IMR-90 (cell line): ENCODE results near the gene TGFBR2. TPM values are rescaled to one million over a fixed set of nuclear protein-coding genes. Genes with fewer than 3 reads are reported as not detected.

ENCODE experiments used
- ATAC-seq: fragments of 200-7000 bp; cut with Tn5 transposase; 2 replicates; pipeline ENCODE4 v1.9.1; 2020; ENCODE audit warnings: low read depth, mild to moderate bottlenecking, moderate library complexity
- BruUV-seq: library from RNA; stranded (reverse); fragments of 400-500 nt; replicated peaks from 2 replicates; lab custom pipeline; 2021; lab: Mats Ljungman, UMichigan
- CTCF ChIA-PET: fragments of 300-600 bp; formaldehyde crosslinking; extraction: SDS; loops from one replicate; lab custom pipeline; 2021; ENCODE audit warnings: antibody characterized with exemption; lab: Yijun Ruan, JAX
- POLR2A ChIA-PET: fragments of 300-600 bp; sonication (Branson Sonifier 250); formaldehyde crosslinking; loops from one replicate; lab custom pipeline; 2022; ENCODE audit warnings: antibody characterized with exemption; ENCODE audit not compliant: unreplicated experiment; lab: Charles Lee
- DNase-seq: peaks from one replicate; pipeline ENCODE4 v3.0.0; 2013
- H2AFZ ChIP-seq: replicated peaks from 2 replicates; pipeline ENCODE3; 2013; ENCODE audit warnings: low read length, mild to moderate bottlenecking; ENCODE audit not compliant: poor library complexity
- H2AK5ac ChIP-seq: 2 replicates; pipeline ENCODE4 v1.6.1; 2013; ENCODE audit warnings: low read depth, low read length, inconsistent platforms
- H2AK9ac ChIP-seq: replicated peaks from 2 replicates; pipeline ENCODE3; 2013; ENCODE audit warnings: mild to moderate bottlenecking, low read depth, low read length, moderate library complexity; ENCODE audit not compliant: poor library complexity
- H2BK120ac ChIP-seq: 2 replicates; pipeline ENCODE4 v1.6.1; 2013; ENCODE audit warnings: low read depth, low read length, inconsistent platforms
- H2BK15ac ChIP-seq: 3 replicates; pipeline ENCODE4 v1.6.1; 2013; ENCODE audit warnings: low read depth, low read length, inconsistent platforms
- H2BK20ac ChIP-seq: 2 replicates; pipeline ENCODE4 v1.6.1; 2013; ENCODE audit warnings: low read depth, mild to moderate bottlenecking, inconsistent platforms, low read length, moderate library complexity
- H2BK5ac ChIP-seq: 2 replicates; pipeline ENCODE4 v1.6.1; 2013; ENCODE audit warnings: mild to moderate bottlenecking, low read depth, low read length, inconsistent platforms; ENCODE audit not compliant: poor library complexity, severe bottlenecking
- H3K14ac ChIP-seq: replicated peaks from 2 replicates; pipeline ENCODE4 v1.6.1; 2013; ENCODE audit warnings: low read depth, low read length, inconsistent platforms
- H3K18ac ChIP-seq: 2 replicates; pipeline ENCODE4 v1.6.1; 2013; ENCODE audit warnings: low read depth, low read length, control low read depth
- H3K23ac ChIP-seq: 2 replicates; pipeline ENCODE4 v1.6.1; 2013; ENCODE audit warnings: low read depth, low read length, inconsistent platforms
- H3K27ac ChIP-seq: 2 replicates; pipeline ENCODE4 v1.5.1; 2013; ENCODE audit warnings: mild to moderate bottlenecking, control low read depth, low read length; ENCODE audit not compliant: insufficient read depth
- H3K27me3 ChIP-seq: 2 replicates; pipeline ENCODE4 v1.6.1; 2013; ENCODE audit warnings: low read length; ENCODE audit not compliant: control insufficient read depth, insufficient read depth
- H3K36me3 ChIP-seq: 2 replicates; pipeline ENCODE4 v1.6.1; 2013; ENCODE audit warnings: low read length, mixed read lengths; ENCODE audit not compliant: control insufficient read depth, insufficient read depth
- H3K4ac ChIP-seq: 2 replicates; pipeline ENCODE4 v1.6.1; 2013; ENCODE audit warnings: low read depth, low read length, inconsistent platforms
- H3K4me1 ChIP-seq: 2 replicates; pipeline ENCODE4 v1.6.1; 2013; ENCODE audit warnings: low read length, mixed read lengths; ENCODE audit not compliant: control insufficient read depth, insufficient read depth
- H3K4me2 ChIP-seq: 2 replicates; pipeline ENCODE4 v1.6.1; 2013; ENCODE audit warnings: low read depth, mild to moderate bottlenecking, control low read depth, low read length, moderate library complexity
- H3K4me3 ChIP-seq: 2 replicates; pipeline ENCODE4 v1.5.1; 2013; ENCODE audit warnings: low read depth, mild to moderate bottlenecking, control low read depth, low read length, moderate library complexity; ENCODE audit not compliant: insufficient read depth
- H3K56ac ChIP-seq: 2 replicates; pipeline ENCODE4 v1.6.1; 2013; ENCODE audit warnings: low read length, inconsistent platforms; ENCODE audit not compliant: insufficient read depth; ENCODE audit errors: extremely low read depth
- H3K79me1 ChIP-seq, 2 experiments: 2 replicates each; pipeline ENCODE4 v1.6.1; 2013; ENCODE audit warnings: low read length in 2 of 2, inconsistent platforms in 1 of 2, low read depth in 1 of 2
- H3K9ac ChIP-seq: 2 replicates; pipeline ENCODE4 v1.6.1; 2013; ENCODE audit warnings: low read depth, low read length, control low read depth
- H3K9me1 ChIP-seq: 2 replicates; pipeline ENCODE4 v1.6.1; 2013; ENCODE audit warnings: low read length, inconsistent platforms; ENCODE audit not compliant: insufficient read depth
- H3K9me3 ChIP-seq: 2 replicates; pipeline ENCODE4 v1.6.1; 2013; ENCODE audit warnings: low read length; ENCODE audit not compliant: control insufficient read depth, insufficient read depth
- H4K20me1 ChIP-seq: 2 replicates; pipeline ENCODE4 v1.6.1; 2013; ENCODE audit warnings: low read length, inconsistent platforms; ENCODE audit not compliant: insufficient read depth
- H4K5ac ChIP-seq: 2 replicates; pipeline ENCODE4 v1.6.1; 2013; ENCODE audit warnings: mild to moderate bottlenecking, low read depth, low read length, control low read depth
- H4K8ac ChIP-seq, 2 experiments: 2 replicates each; pipeline ENCODE4 v1.6.1; 2013; ENCODE audit warnings: low read depth in 2 of 2, low read length in 2 of 2, control low read depth in 1 of 2, inconsistent platforms in 1 of 2
- H4K91ac ChIP-seq: 2 replicates; pipeline ENCODE4 v1.6.1; 2013; ENCODE audit warnings: low read depth, low read length, inconsistent platforms; ENCODE audit not compliant: insufficient read depth
- CEBPB ChIP-seq: IDR thresholded peaks from 2 replicates; pipeline ENCODE4 v1.6.1; 2012; ENCODE audit warnings: low read depth, low read length, improper control_type of control experiment
- CHD1 ChIP-seq: IDR thresholded peaks from 2 replicates; pipeline ENCODE4 v1.6.1; 2012; ENCODE audit warnings: low read depth, low read length, improper control_type of control experiment
- FOS ChIP-seq: fragments of 150-350 bp; IDR thresholded peaks from 2 replicates; pipeline ENCODE4 v1.6.1; 2016; ENCODE audit warnings: low read depth, low read length
- MAZ ChIP-seq: IDR thresholded peaks from 2 replicates; pipeline ENCODE4 v1.6.1; 2012; ENCODE audit warnings: low read depth, mild to moderate bottlenecking, low read length, improper control_type of control experiment, moderate library complexity, borderline replicate concordance
- MXI1 ChIP-seq: IDR thresholded peaks from 2 replicates; pipeline ENCODE4 v1.6.1; 2012; ENCODE audit warnings: low read depth, mild to moderate bottlenecking, low read length, moderate library complexity, borderline replicate concordance
- POLR2A ChIP-seq: IDR thresholded peaks from 2 replicates; pipeline ENCODE4 v1.6.1; 2012; ENCODE audit warnings: mild to moderate bottlenecking, low read depth, low read length
- SMC3 ChIP-seq: fragments of 150-350 bp; IDR thresholded peaks from 2 replicates; pipeline ENCODE4 v1.6.1; 2016; ENCODE audit warnings: low read depth, mild to moderate bottlenecking, antibody characterized with exemption, low read length, moderate library complexity
- WGBS, 2 experiments: methylation state at CpG; one replicate each; pipeline versions ENCODE4 v1.1.5 to v1.1.7; 2013; ENCODE audit warnings: missing lambda C conversion rate in 2 of 2; ENCODE audit not compliant: insufficient read length in 1 of 2; ENCODE audit errors: extremely low coverage in 2 of 2; 5-methylcytosine and 5-hydroxymethylcytosine counted together
- dilution Hi-C: fragments of 300-500 bp; cut with HindIII; formaldehyde crosslinking; loops from one replicate; pipeline ENCODE4 v1.14.3; 2018; ENCODE audit warnings: low sequenced_read_pairs; ENCODE audit not compliant: unreplicated experiment
- in situ Hi-C: fragments of 300-500 bp; cut with MboI; formaldehyde crosslinking; loops from 3 replicates; pipeline ENCODE4 v1.14.3; 2019; ENCODE audit warnings: low sequenced_read_pairs, inconsistent platforms, mixed read lengths
- intact Hi-C: fragments of 100-400 bp; cut with micrococcal nuclease; formaldehyde crosslinking; loops from 2 replicates; pipeline ENCODE4 v1.10.0; 2022
- polyA plus RNA-seq, 3 experiments: library from polyadenylated mRNA; depleted of rRNA; stranded (reverse); fragments of >200 nt; gene quantifications; 2 replicates each; pipeline ENCODE4 v1.2.3, GENCODE V29; 2012; ENCODE audit warnings: low replicate concordance in 1 of 3
- total RNA-seq: library from RNA; depleted of rRNA; stranded (reverse); fragments of >200 nt; gene quantifications from 2 replicates; pipeline ENCODE4 v1.2.3, GENCODE V29; 2012
- TF ChIP-seq, protein P1 (sequence below): conservative IDR thresholded peaks from 2 replicates; pipeline ENCODE4 v1.5.1; 2012; ENCODE audit warnings: mild to moderate bottlenecking, low read depth, low read length, improper control_type of control experiment
- TF ChIP-seq, protein P2 (sequence below): fragments of 150-350 bp; IDR thresholded peaks from 2 replicates; pipeline ENCODE4 v1.6.1; 2016; ENCODE audit warnings: low read depth, mild to moderate bottlenecking, low read length, moderate library complexity, borderline replicate concordance

Gene TGFBR2
- total and polyA plus RNA-seq, 2 of the 4 experiments (the other 2 are of a cell fraction) = 63.7 to 87.5 TPM

DNA sequence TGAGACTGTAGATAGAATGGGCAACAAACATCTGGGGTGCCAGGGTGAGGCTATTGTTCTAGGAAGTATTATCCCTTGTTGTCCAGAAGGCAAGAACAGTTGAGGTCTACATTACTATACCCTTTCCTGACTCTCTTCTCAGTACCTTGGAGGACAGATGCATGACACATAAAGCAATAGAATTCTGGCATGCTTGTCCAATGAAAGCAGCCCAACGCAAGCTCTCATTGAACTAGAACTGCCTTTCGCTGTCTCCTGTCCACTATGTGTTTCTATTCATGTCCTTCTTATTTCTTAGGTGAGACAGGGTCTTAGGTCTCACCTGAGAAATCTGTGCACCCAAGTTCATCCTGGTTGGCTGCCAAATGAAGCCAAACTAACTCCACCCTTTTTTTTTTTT, 68.6 kb downstream of the TGFBR2 start:
- Histone ChIP-seq H3K27ac (no peak overlapping the region), H3K9ac (no peak overlapping the region), H3K4me1 (peaks cover 3% of the 10 kb centered on the region), H2BK5ac (no peak overlapping the region), H2BK20ac (no peak overlapping the region), H3K27me3 (no peaks in the 10 kb centered on the region), H3K4ac (no peak overlapping the region), H2AK5ac (no peak overlapping the region), H3K18ac (no peak overlapping the region), H4K20me1 (no peaks in the 10 kb centered on the region), H4K5ac (no peak overlapping the region), H3K9me3 (no peaks in the 10 kb centered on the region), H3K79me1 (peaks cover 41 to 70% of the 10 kb centered on the region in 2 experiments), H3K4me2 (no peak overlapping the region), H3K4me3 (no peak overlapping the region), H3K36me3 (peaks cover 52% of the 10 kb centered on the region), H2AK9ac (no peak overlapping the region), H4K91ac (no peak overlapping the region), H2BK15ac (no peak overlapping the region), H3K9me1 (peaks cover 17% of the 10 kb centered on the region), H3K23ac (no peak overlapping the region), H4K8ac (no peak overlapping the region), H2BK120ac (no peak overlapping the region), H3K14ac (no peak overlapping the region), H2AFZ (no peak overlapping the region), H3K56ac (no peak overlapping the region)
- DNase-seq = no peak
- TF ChIP-seq, protein P1, sequence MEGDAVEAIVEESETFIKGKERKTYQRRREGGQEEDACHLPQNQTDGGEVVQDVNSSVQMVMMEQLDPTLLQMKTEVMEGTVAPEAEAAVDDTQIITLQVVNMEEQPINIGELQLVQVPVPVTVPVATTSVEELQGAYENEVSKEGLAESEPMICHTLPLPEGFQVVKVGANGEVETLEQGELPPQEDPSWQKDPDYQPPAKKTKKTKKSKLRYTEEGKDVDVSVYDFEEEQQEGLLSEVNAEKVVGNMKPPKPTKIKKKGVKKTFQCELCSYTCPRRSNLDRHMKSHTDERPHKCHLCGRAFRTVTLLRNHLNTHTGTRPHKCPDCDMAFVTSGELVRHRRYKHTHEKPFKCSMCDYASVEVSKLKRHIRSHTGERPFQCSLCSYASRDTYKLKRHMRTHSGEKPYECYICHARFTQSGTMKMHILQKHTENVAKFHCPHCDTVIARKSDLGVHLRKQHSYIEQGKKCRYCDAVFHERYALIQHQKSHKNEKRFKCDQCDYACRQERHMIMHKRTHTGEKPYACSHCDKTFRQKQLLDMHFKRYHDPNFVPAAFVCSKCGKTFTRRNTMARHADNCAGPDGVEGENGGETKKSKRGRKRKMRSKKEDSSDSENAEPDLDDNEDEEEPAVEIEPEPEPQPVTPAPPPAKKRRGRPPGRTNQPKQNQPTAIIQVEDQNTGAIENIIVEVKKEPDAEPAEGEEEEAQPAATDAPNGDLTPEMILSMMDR = no peak
- TF ChIP-seq MAZ = no peak
- no peak for TF ChIP-seq CEBPB
- TF ChIP-seq FOS = no peak
- TF ChIP-seq MXI1 = no peak
- no peak for TF ChIP-seq SMC3
- TF ChIP-seq POLR2A = no peak
- no peak for TF ChIP-seq CHD1
- TF ChIP-seq, protein P2, sequence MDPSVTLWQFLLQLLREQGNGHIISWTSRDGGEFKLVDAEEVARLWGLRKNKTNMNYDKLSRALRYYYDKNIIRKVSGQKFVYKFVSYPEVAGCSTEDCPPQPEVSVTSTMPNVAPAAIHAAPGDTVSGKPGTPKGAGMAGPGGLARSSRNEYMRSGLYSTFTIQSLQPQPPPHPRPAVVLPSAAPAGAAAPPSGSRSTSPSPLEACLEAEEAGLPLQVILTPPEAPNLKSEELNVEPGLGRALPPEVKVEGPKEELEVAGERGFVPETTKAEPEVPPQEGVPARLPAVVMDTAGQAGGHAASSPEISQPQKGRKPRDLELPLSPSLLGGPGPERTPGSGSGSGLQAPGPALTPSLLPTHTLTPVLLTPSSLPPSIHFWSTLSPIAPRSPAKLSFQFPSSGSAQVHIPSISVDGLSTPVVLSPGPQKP = no peak
- intact Hi-C loops (no loop called here), dilution Hi-C loops (no loop called here), in situ Hi-C loops (no loop called here)
- ChIA-PET POLR2A (no interaction called here), CTCF (no interaction called here)
- no TSS peak for BruUV-seq
- no CpG with 5 or more reads among the region's 2 CpGs for WGBS, 2 experiments
- no peak for ATAC-seq
